IMR-90 (cell line): ENCODE data around the gene FXR2. TPM values are rescaled to one million over a fixed set of nuclear protein-coding genes. Genes with fewer than 3 reads are reported as not detected.

Source experiments
- ATAC-seq: fragments of 200-7000 bp; cut with Tn5 transposase; 2 replicates; pipeline ENCODE4 v1.9.1; 2020; ENCODE audit warnings: low read depth, mild to moderate bottlenecking, moderate library complexity
- BruUV-seq: library from RNA; stranded (reverse); fragments of 400-500 nt; replicated peaks from 2 replicates; lab custom pipeline; 2021; lab: Mats Ljungman, UMichigan
- CTCF ChIA-PET: fragments of 300-600 bp; formaldehyde crosslinking; extraction: SDS; loops from one replicate; lab custom pipeline; 2021; ENCODE audit warnings: antibody characterized with exemption; lab: Yijun Ruan, JAX
- POLR2A ChIA-PET: fragments of 300-600 bp; sonication (Branson Sonifier 250); formaldehyde crosslinking; loops from one replicate; lab custom pipeline; 2022; ENCODE audit warnings: antibody characterized with exemption; ENCODE audit not compliant: unreplicated experiment; lab: Charles Lee
- DNase-seq: peaks from one replicate; pipeline ENCODE4 v3.0.0; 2013
- H2AFZ ChIP-seq: replicated peaks from 2 replicates; pipeline ENCODE3; 2013; ENCODE audit warnings: low read length, mild to moderate bottlenecking; ENCODE audit not compliant: poor library complexity
- H2AK5ac ChIP-seq: 2 replicates; pipeline ENCODE4 v1.6.1; 2013; ENCODE audit warnings: low read depth, low read length, inconsistent platforms
- H2AK9ac ChIP-seq: replicated peaks from 2 replicates; pipeline ENCODE3; 2013; ENCODE audit warnings: mild to moderate bottlenecking, low read depth, low read length, moderate library complexity; ENCODE audit not compliant: poor library complexity
- H2BK120ac ChIP-seq: 2 replicates; pipeline ENCODE4 v1.6.1; 2013; ENCODE audit warnings: low read depth, low read length, inconsistent platforms
- H2BK15ac ChIP-seq: 3 replicates; pipeline ENCODE4 v1.6.1; 2013; ENCODE audit warnings: low read depth, low read length, inconsistent platforms
- H2BK20ac ChIP-seq: 2 replicates; pipeline ENCODE4 v1.6.1; 2013; ENCODE audit warnings: low read depth, mild to moderate bottlenecking, inconsistent platforms, low read length, moderate library complexity
- H2BK5ac ChIP-seq: 2 replicates; pipeline ENCODE4 v1.6.1; 2013; ENCODE audit warnings: mild to moderate bottlenecking, low read depth, low read length, inconsistent platforms; ENCODE audit not compliant: poor library complexity, severe bottlenecking
- H3K14ac ChIP-seq: replicated peaks from 2 replicates; pipeline ENCODE4 v1.6.1; 2013; ENCODE audit warnings: low read depth, low read length, inconsistent platforms
- H3K18ac ChIP-seq: 2 replicates; pipeline ENCODE4 v1.6.1; 2013; ENCODE audit warnings: low read depth, low read length, control low read depth
- H3K23ac ChIP-seq: 2 replicates; pipeline ENCODE4 v1.6.1; 2013; ENCODE audit warnings: low read depth, low read length, inconsistent platforms
- H3K27ac ChIP-seq: 2 replicates; pipeline ENCODE4 v1.5.1; 2013; ENCODE audit warnings: mild to moderate bottlenecking, control low read depth, low read length; ENCODE audit not compliant: insufficient read depth
- H3K27me3 ChIP-seq: 2 replicates; pipeline ENCODE4 v1.6.1; 2013; ENCODE audit warnings: low read length; ENCODE audit not compliant: control insufficient read depth, insufficient read depth
- H3K36me3 ChIP-seq: 2 replicates; pipeline ENCODE4 v1.6.1; 2013; ENCODE audit warnings: low read length, mixed read lengths; ENCODE audit not compliant: control insufficient read depth, insufficient read depth
- H3K4ac ChIP-seq: 2 replicates; pipeline ENCODE4 v1.6.1; 2013; ENCODE audit warnings: low read depth, low read length, inconsistent platforms
- H3K4me1 ChIP-seq: 2 replicates; pipeline ENCODE4 v1.6.1; 2013; ENCODE audit warnings: low read length, mixed read lengths; ENCODE audit not compliant: control insufficient read depth, insufficient read depth
- H3K4me2 ChIP-seq: 2 replicates; pipeline ENCODE4 v1.6.1; 2013; ENCODE audit warnings: low read depth, mild to moderate bottlenecking, control low read depth, low read length, moderate library complexity
- H3K4me3 ChIP-seq: 2 replicates; pipeline ENCODE4 v1.5.1; 2013; ENCODE audit warnings: low read depth, mild to moderate bottlenecking, control low read depth, low read length, moderate library complexity; ENCODE audit not compliant: insufficient read depth
- H3K56ac ChIP-seq: 2 replicates; pipeline ENCODE4 v1.6.1; 2013; ENCODE audit warnings: low read length, inconsistent platforms; ENCODE audit not compliant: insufficient read depth; ENCODE audit errors: extremely low read depth
- H3K79me1 ChIP-seq, 2 experiments: 2 replicates each; pipeline ENCODE4 v1.6.1; 2013; ENCODE audit warnings: low read length in 2 of 2, inconsistent platforms in 1 of 2, low read depth in 1 of 2
- H3K9ac ChIP-seq: 2 replicates; pipeline ENCODE4 v1.6.1; 2013; ENCODE audit warnings: low read depth, low read length, control low read depth
- H3K9me1 ChIP-seq: 2 replicates; pipeline ENCODE4 v1.6.1; 2013; ENCODE audit warnings: low read length, inconsistent platforms; ENCODE audit not compliant: insufficient read depth
- H3K9me3 ChIP-seq: 2 replicates; pipeline ENCODE4 v1.6.1; 2013; ENCODE audit warnings: low read length; ENCODE audit not compliant: control insufficient read depth, insufficient read depth
- H4K20me1 ChIP-seq: 2 replicates; pipeline ENCODE4 v1.6.1; 2013; ENCODE audit warnings: low read length, inconsistent platforms; ENCODE audit not compliant: insufficient read depth
- H4K5ac ChIP-seq: 2 replicates; pipeline ENCODE4 v1.6.1; 2013; ENCODE audit warnings: mild to moderate bottlenecking, low read depth, low read length, control low read depth
- H4K8ac ChIP-seq, 2 experiments: 2 replicates each; pipeline ENCODE4 v1.6.1; 2013; ENCODE audit warnings: low read depth in 2 of 2, low read length in 2 of 2, control low read depth in 1 of 2, inconsistent platforms in 1 of 2
- H4K91ac ChIP-seq: 2 replicates; pipeline ENCODE4 v1.6.1; 2013; ENCODE audit warnings: low read depth, low read length, inconsistent platforms; ENCODE audit not compliant: insufficient read depth
- BHLHE40 ChIP-seq: fragments of 150-350 bp; IDR thresholded peaks from 2 replicates; pipeline ENCODE4 v1.6.1; 2016; ENCODE audit warnings: mild to moderate bottlenecking, low read depth, low read length
- CEBPB ChIP-seq: IDR thresholded peaks from 2 replicates; pipeline ENCODE4 v1.6.1; 2012; ENCODE audit warnings: low read depth, low read length, improper control_type of control experiment
- ELK1 ChIP-seq: fragments of 150-350 bp; IDR thresholded peaks from 2 replicates; pipeline ENCODE4 v1.6.1; 2016; ENCODE audit warnings: low read depth, mild to moderate bottlenecking, low read length, moderate library complexity, borderline replicate concordance
- FOS ChIP-seq: fragments of 150-350 bp; IDR thresholded peaks from 2 replicates; pipeline ENCODE4 v1.6.1; 2016; ENCODE audit warnings: low read depth, low read length
- MAZ ChIP-seq: IDR thresholded peaks from 2 replicates; pipeline ENCODE4 v1.6.1; 2012; ENCODE audit warnings: low read depth, mild to moderate bottlenecking, low read length, improper control_type of control experiment, moderate library complexity, borderline replicate concordance
- MXI1 ChIP-seq: IDR thresholded peaks from 2 replicates; pipeline ENCODE4 v1.6.1; 2012; ENCODE audit warnings: low read depth, mild to moderate bottlenecking, low read length, moderate library complexity, borderline replicate concordance
- NFE2L2 ChIP-seq: fragments of 150-350 bp; IDR thresholded peaks from 2 replicates; pipeline ENCODE4 v1.6.1; 2016; ENCODE audit warnings: low read depth, mild to moderate bottlenecking, low read length
- POLR2A ChIP-seq: IDR thresholded peaks from 2 replicates; pipeline ENCODE4 v1.6.1; 2012; ENCODE audit warnings: mild to moderate bottlenecking, low read depth, low read length
- RFX5 ChIP-seq: IDR thresholded peaks from 2 replicates; pipeline ENCODE4 v1.8.0; 2012; ENCODE audit warnings: low read depth, mild to moderate bottlenecking, low read length, moderate library complexity
- SMC3 ChIP-seq: fragments of 150-350 bp; IDR thresholded peaks from 2 replicates; pipeline ENCODE4 v1.6.1; 2016; ENCODE audit warnings: low read depth, mild to moderate bottlenecking, antibody characterized with exemption, low read length, moderate library complexity
- USF2 ChIP-seq: fragments of 150-350 bp; IDR thresholded peaks from 2 replicates; pipeline ENCODE4 v1.6.1; 2017; ENCODE audit warnings: mild to moderate bottlenecking, antibody characterized with exemption, low read length, low read depth
- WGBS, 2 experiments: methylation state at CpG; one replicate each; pipeline versions ENCODE4 v1.1.5 to v1.1.7; 2013; ENCODE audit warnings: missing lambda C conversion rate in 2 of 2; ENCODE audit not compliant: insufficient read length in 1 of 2; ENCODE audit errors: extremely low coverage in 2 of 2; 5-methylcytosine and 5-hydroxymethylcytosine counted together
- dilution Hi-C: fragments of 300-500 bp; cut with HindIII; formaldehyde crosslinking; loops from one replicate; pipeline ENCODE4 v1.14.3; 2018; ENCODE audit warnings: low sequenced_read_pairs; ENCODE audit not compliant: unreplicated experiment
- in situ Hi-C: fragments of 300-500 bp; cut with MboI; formaldehyde crosslinking; loops from 3 replicates; pipeline ENCODE4 v1.14.3; 2019; ENCODE audit warnings: low sequenced_read_pairs, inconsistent platforms, mixed read lengths
- intact Hi-C: fragments of 100-400 bp; cut with micrococcal nuclease; formaldehyde crosslinking; loops from 2 replicates; pipeline ENCODE4 v1.10.0; 2022
- polyA plus RNA-seq, 3 experiments: library from polyadenylated mRNA; depleted of rRNA; stranded (reverse); fragments of >200 nt; gene quantifications; 2 replicates each; pipeline ENCODE4 v1.2.3, GENCODE V29; 2012; ENCODE audit warnings: low replicate concordance in 1 of 3
- total RNA-seq: library from RNA; depleted of rRNA; stranded (reverse); fragments of >200 nt; gene quantifications from 2 replicates; pipeline ENCODE4 v1.2.3, GENCODE V29; 2012

The FXR2 gene
- total and polyA plus RNA-seq, 2 of the 4 experiments (the other 2 are of a cell fraction), result 39.1 to 55.9 TPM

- Histone ChIP-seq H4K8ac (no peak within 1 kb of the TSS), H4K91ac (no peak within 1 kb of the TSS), H4K5ac (no peak within 1 kb of the TSS), H2AK9ac (no peak within 1 kb of the TSS), H3K14ac (no peak within 1 kb of the TSS), H3K9me1 (no peaks in the 10 kb centered on the region), H2BK20ac (no peak within 1 kb of the TSS), H2BK5ac (no peak within 1 kb of the TSS), H3K27ac (no peak within 1 kb of the TSS), H3K36me3 (no peaks in the 10 kb centered on the region), H3K27me3 (peaks cover 59% of the 10 kb centered on the region), H2AFZ (peak within 1 kb of the TSS; percentile 78), H3K4me3 (peak within 1 kb of the TSS; percentile 30), H3K9ac (no peak within 1 kb of the TSS), H4K20me1 (no peaks in the 10 kb centered on the region; the same call in none of the 2 replicates), H3K4me1 (peaks cover 6% of the 10 kb centered on the region; the same call in 1 of the 2 replicates), H2AK5ac (no peak within 1 kb of the TSS), H3K23ac (peak within 1 kb of the TSS; percentile 38), H3K79me1 (no peaks in the 10 kb centered on the region), H3K4ac (no peak within 1 kb of the TSS), H3K9me3 (no peaks in the 10 kb centered on the region; the same call in 1 of the 2 replicates), H3K4me2 (peak within 1 kb of the TSS; percentile 93), H3K18ac (no peak within 1 kb of the TSS), H3K56ac (no peak within 1 kb of the TSS), H2BK120ac (no peak within 1 kb of the TSS), H2BK15ac (no peak within 1 kb of the TSS)
- ATAC-seq (peak; percentile 74), DNase-seq (no peak)
- dilution Hi-C loops (no loop called here), in situ Hi-C loops (no loop called here), intact Hi-C loops (no loop called here)
- WGBS, 2 experiments, result 0% methylated on average over 6 of the region's 34 CpGs; no CpG with 5 or more reads in 1 of the 2 experiments
- no TSS peak for BruUV-seq
- CTCF ChIA-PET, result no interaction called here
- TF ChIP-seq FOS, result no peak
- no peak for TF ChIP-seq BHLHE40
- TF ChIP-seq SMC3, result no peak
- TF ChIP-seq CEBPB, result no peak
- TF ChIP-seq POLR2A, result no peak
- no peak for TF ChIP-seq USF2
- no peak for TF ChIP-seq ELK1
- TF ChIP-seq MAZ, result no peak
- TF ChIP-seq MXI1, result no peak
- no peak for TF ChIP-seq RFX5
- no peak for TF ChIP-seq NFE2L2
- POLR2A ChIA-PET, result interaction anchor here (0.6 kb wide), 2 partner anchors 17 to 526 kb away, joined by 4 read pairs; no protein-coding TSS in a partner anchor
These were observed 35.9 kb upstream of the FXR2 start, which contains the start of gene ATP1B2 for GRCh38 chr17:7650509-7651096. ATP1B2 (plus strand) TSS chr17:7650926; CDS start chr17:7651519, 593 bp downstream.
